HCT116 (cell line): ENCODE measurements around the gene CDK2AP2. TPM values are rescaled to one million over a fixed set of nuclear protein-coding genes. Genes with fewer than 3 reads are reported as not detected.

Source experiments
- ATAC-seq: fragments of 200-7000 bp; cut with Tn5 transposase; 2 replicates; pipeline ENCODE4 v1.9.1; 2020; ENCODE audit warnings: mild to moderate bottlenecking, moderate library complexity
- BruUV-seq: library from RNA; stranded (reverse); fragments of 400-500 nt; replicated peaks from 2 replicates; lab custom pipeline; 2021; lab: Mats Ljungman, UMichigan
- CTCF ChIA-PET: fragments of 300-600 bp; sonication (Branson Sonifier 250); formaldehyde crosslinking; loops from one replicate; lab custom pipeline; 2021; ENCODE audit warnings: antibody characterized with exemption; lab: Charles Lee
- POLR2A ChIA-PET: fragments of 300-600, 350-600 bp; sonication (Branson Sonifier 250); formaldehyde crosslinking; loops from one replicate; lab custom pipeline; 2021; ENCODE audit warnings: antibody characterized with exemption; lab: Charles Lee
- RAD21 ChIA-PET, 2 experiments: fragments of 300-600 bp; sonication (Branson Sonifier 250); formaldehyde crosslinking; loops; one replicate each; lab custom pipeline; 2023; ENCODE audit warnings: low total read pairs in 2 of 2; ENCODE audit not compliant: uncharacterized antibody in 2 of 2, unreplicated experiment in 2 of 2, low non-redundant PET in 1 of 2; lab: Charles Lee
- DNase-seq: peaks from one replicate; pipeline ENCODE4 v3.0.0-alpha.2; 2010; ENCODE audit warnings: low read depth, low spot score
- H2AFZ ChIP-seq: fragments of 200-600 bp; shearing (Covaris generic), sonication (generic); 2 replicates; pipeline ENCODE4 v1.6.1; 2017; ENCODE audit warnings: low read depth, mixed run types, mixed read lengths, antibody characterized with exemption, low read length; ENCODE audit not compliant: poor library complexity, severe bottlenecking
- H3K27ac ChIP-seq: 2 replicates; pipeline ENCODE4 v1.5.1; 2012; ENCODE audit warnings: low read depth, low read length
- H3K27me3 ChIP-seq: fragments of 200-600 bp; sonication (generic); 2 replicates; pipeline ENCODE4 v1.6.1; 2016; ENCODE audit warnings: mixed run types, low read length, mixed read lengths; ENCODE audit not compliant: insufficient read depth
- H3K36me3 ChIP-seq, 2 experiments: fragments of 200-500 bp in 1 of 2; fragments of 200-600 bp in 1 of 2; sonication (Bioruptor generic) in 1 of 2; sonication (generic) in 1 of 2; 2 replicates each; pipeline versions ENCODE4 v1.5.1 to v1.6.1; 2014 to 2016; ENCODE audit warnings: low read length in 2 of 2, inconsistent platforms in 1 of 2, mixed read lengths in 1 of 2, mixed run types in 1 of 2; ENCODE audit not compliant: insufficient read depth in 2 of 2, control insufficient read depth in 1 of 2
- H3K4me1 ChIP-seq, 2 experiments: fragments of 200-600 bp in 1 of 2; sonication (generic) in 1 of 2; 2 replicates each; pipeline versions ENCODE4 v1.5.1 to v1.6.1; 2012 to 2017; ENCODE audit warnings: low read length in 2 of 2, inconsistent platforms in 1 of 2, mild to moderate bottlenecking in 1 of 2, mixed read lengths in 1 of 2, mixed run types in 1 of 2, moderate library complexity in 1 of 2; ENCODE audit not compliant: insufficient read depth in 2 of 2, control insufficient read depth in 1 of 2
- H3K4me2 ChIP-seq: fragments of 200-600 bp; sonication (generic); 2 replicates; pipeline ENCODE4 v1.6.1; 2017; ENCODE audit warnings: mixed run types, low read length, mixed read lengths
- H3K4me3 ChIP-seq, 2 experiments: fragments of 200-600 bp in 1 of 2; sonication (generic) in 1 of 2; replicated peaks in 1 of 2; 2 replicates each; pipeline ENCODE4 v1.5.1; 2011 to 2016; ENCODE audit warnings: low read length in 2 of 2, control low read depth in 1 of 2, low read depth in 1 of 2, mild to moderate bottlenecking in 1 of 2, mixed read lengths in 1 of 2, mixed run types in 1 of 2
- H3K79me2 ChIP-seq: fragments of 200-600 bp; sonication (generic); 2 replicates; pipeline ENCODE4 v1.6.1; 2017; ENCODE audit warnings: mild to moderate bottlenecking, mixed run types, low read length, moderate library complexity, mixed read lengths; ENCODE audit not compliant: insufficient read depth
- H3K9ac ChIP-seq: fragments of 200-600 bp; sonication (generic); 2 replicates; pipeline ENCODE4 v1.6.1; 2016; ENCODE audit warnings: low read length, mixed read lengths
- H3K9me2 ChIP-seq: fragments of 200-600 bp; sonication (generic), shearing (Covaris generic); 2 replicates; pipeline ENCODE4 v1.6.1; 2017; ENCODE audit warnings: mixed run types, mild to moderate bottlenecking, moderate library complexity; ENCODE audit not compliant: insufficient read depth
- H3K9me3 ChIP-seq, 2 experiments: fragments of 200-500 bp in 1 of 2; fragments of 200-600 bp in 1 of 2; sonication (Bioruptor generic) in 1 of 2; sonication (generic) in 1 of 2; 2 replicates each; pipeline ENCODE4 v1.6.1; 2014 to 2017; ENCODE audit warnings: low read length in 2 of 2, mixed read lengths in 2 of 2, inconsistent platforms in 1 of 2, low read depth in 1 of 2, mild to moderate bottlenecking in 1 of 2, mixed run types in 1 of 2, moderate library complexity in 1 of 2; ENCODE audit not compliant: control insufficient read depth in 1 of 2, insufficient read depth in 1 of 2
- H4K20me1 ChIP-seq: fragments of 200-600 bp; sonication (generic), shearing (Covaris generic); 2 replicates; pipeline ENCODE4 v1.6.1; 2017; ENCODE audit warnings: mixed run types, mild to moderate bottlenecking, moderate library complexity; ENCODE audit not compliant: insufficient read depth
- CBX3 ChIP-seq: IDR thresholded peaks from 2 replicates; pipeline ENCODE4 v1.6.1; 2012; ENCODE audit warnings: low read depth
- EGR1 ChIP-seq: IDR thresholded peaks from 2 replicates; pipeline ENCODE4 v1.6.1; 2012; ENCODE audit warnings: low read depth
- EZH2phosphoT487 ChIP-seq: fragments of 200-600 bp; IDR thresholded peaks from 2 replicates; pipeline ENCODE4 v1.6.1; 2018; ENCODE audit warnings: antibody characterized with exemption, borderline replicate concordance
- JUND ChIP-seq: IDR thresholded peaks from 2 replicates; pipeline ENCODE4 v1.6.1; 2012
- ZNF274 ChIP-seq: fragments of 200-500 bp; sonication (Bioruptor generic); IDR thresholded peaks from 2 replicates; pipeline ENCODE4 v1.6.1; 2014; ENCODE audit warnings: mild to moderate bottlenecking, low read depth, low read length, inconsistent platforms
- intact Hi-C: fragments of 100-400 bp; cut with micrococcal nuclease; formaldehyde crosslinking; loops from 2 replicates; pipeline ENCODE4 v1.10.0; 2022
- total RNA-seq: library from RNA; stranded (reverse); gene quantifications from one replicate; pipeline ENCODE4 v1.2.1, GENCODE V29; 2021; ENCODE audit not compliant: unreplicated experiment
- TF ChIP-seq, protein P1 (sequence below): IDR thresholded peaks from 2 replicates; pipeline ENCODE4 v1.6.1; 2012; ENCODE audit warnings: low read depth

The CDK2AP2 gene
- total RNA-seq, 1 experiment from 2014 or later = 53.6 TPM

DNA sequence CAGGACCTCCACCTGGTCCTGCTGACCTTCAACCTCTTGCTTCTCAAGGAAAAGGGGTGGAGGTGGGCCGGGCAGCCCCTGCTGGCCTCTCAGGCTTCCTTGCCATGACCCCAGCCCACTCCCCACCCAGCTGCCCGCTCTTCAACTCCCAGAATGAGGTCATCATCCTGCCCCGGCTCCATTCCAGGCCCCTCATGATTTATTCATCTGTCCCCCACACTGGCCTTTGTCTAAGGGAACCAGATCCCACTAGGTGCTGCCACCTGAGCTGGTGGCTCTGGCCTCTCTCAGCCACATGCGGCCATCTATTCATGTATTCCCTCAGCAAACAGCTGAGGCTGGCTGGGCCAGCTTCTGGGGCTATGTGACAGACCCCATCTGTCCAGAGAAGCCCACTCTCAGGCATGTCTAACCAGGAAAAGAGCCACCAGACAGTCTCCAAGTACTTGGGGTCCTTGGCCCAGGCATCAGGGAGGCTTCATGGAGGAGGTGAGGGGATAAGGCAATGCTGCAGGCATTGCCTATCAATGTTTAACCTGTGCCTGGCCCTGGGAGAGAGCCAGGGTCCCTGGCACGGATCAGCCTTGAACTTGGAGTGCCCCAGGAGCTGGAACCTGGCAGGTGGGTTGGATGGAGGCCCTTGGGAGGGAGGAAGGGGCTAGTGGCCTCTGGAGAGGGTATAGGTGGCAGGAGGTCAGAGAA lies 17.5 kb upstream of the CDK2AP2 start:
- DNase-seq = no peak
- POLR2A ChIA-PET = no interaction called here
- no peaks in the 10 kb centered on the region for H4K20me1 ChIP-seq
- CTCF ChIA-PET = no interaction called here
- no peaks in the 10 kb centered on the region for H3K9me3 ChIP-seq
- H3K27me3 ChIP-seq = no peaks in the 10 kb centered on the region
- no peak overlapping the region for H3K4me3 ChIP-seq
- H3K27ac ChIP-seq = no peak overlapping the region
- no peaks in the 10 kb centered on the region for H3K79me2 ChIP-seq
- intact Hi-C loops = no loop called here
- RAD21 ChIA-PET = no interaction called here
- H3K4me1 ChIP-seq = peaks cover 0 to 4% of the 10 kb centered on the region in 2 experiments; a peak in 1 of 4 replicates
- no TSS peak for BruUV-seq
- ATAC-seq = no peak
- H3K9ac ChIP-seq = no peak overlapping the region
- H2AFZ ChIP-seq = no peak overlapping the region
- H3K4me2 ChIP-seq = no peak overlapping the region
- no peaks in the 10 kb centered on the region for H3K9me2 ChIP-seq
- TF ChIP-seq CBX3 (no peak), EGR1 (no peak), EZH2phosphoT487 (no peak)
- no peaks in the 10 kb centered on the region for H3K36me3 ChIP-seq

DNA sequence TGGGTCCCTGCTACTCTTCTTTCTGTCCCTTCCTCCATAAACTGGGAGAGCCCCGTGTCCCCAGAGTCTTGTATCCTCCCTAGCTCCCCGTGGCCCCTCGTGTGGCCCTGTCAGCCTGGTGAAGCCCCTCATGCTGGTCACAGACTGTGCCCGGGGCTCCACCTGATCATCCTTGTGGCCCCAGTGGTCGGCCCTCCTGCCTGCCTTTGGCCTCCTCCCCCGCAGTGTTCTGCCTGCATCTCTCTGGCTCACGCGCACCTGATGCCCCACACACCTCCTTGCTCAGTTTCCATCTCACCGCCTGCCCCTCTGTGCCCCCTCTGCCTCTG lies 16.5 kb upstream of the CDK2AP2 start:
- Histone ChIP-seq H2AFZ (no peak overlapping the region), H3K9ac (no peak overlapping the region), H3K9me3 (no peaks in the 10 kb centered on the region), H4K20me1 (no peaks in the 10 kb centered on the region), H3K4me3 (no peak overlapping the region), H3K9me2 (no peaks in the 10 kb centered on the region), H3K36me3 (no peaks in the 10 kb centered on the region), H3K79me2 (no peaks in the 10 kb centered on the region), H3K27me3 (no peaks in the 10 kb centered on the region), H3K4me2 (no peak overlapping the region), H3K27ac (no peak overlapping the region), H3K4me1 (peaks cover 0 to 4% of the 10 kb centered on the region in 2 experiments; a peak in 1 of 4 replicates)
- TF ChIP-seq, protein P1, sequence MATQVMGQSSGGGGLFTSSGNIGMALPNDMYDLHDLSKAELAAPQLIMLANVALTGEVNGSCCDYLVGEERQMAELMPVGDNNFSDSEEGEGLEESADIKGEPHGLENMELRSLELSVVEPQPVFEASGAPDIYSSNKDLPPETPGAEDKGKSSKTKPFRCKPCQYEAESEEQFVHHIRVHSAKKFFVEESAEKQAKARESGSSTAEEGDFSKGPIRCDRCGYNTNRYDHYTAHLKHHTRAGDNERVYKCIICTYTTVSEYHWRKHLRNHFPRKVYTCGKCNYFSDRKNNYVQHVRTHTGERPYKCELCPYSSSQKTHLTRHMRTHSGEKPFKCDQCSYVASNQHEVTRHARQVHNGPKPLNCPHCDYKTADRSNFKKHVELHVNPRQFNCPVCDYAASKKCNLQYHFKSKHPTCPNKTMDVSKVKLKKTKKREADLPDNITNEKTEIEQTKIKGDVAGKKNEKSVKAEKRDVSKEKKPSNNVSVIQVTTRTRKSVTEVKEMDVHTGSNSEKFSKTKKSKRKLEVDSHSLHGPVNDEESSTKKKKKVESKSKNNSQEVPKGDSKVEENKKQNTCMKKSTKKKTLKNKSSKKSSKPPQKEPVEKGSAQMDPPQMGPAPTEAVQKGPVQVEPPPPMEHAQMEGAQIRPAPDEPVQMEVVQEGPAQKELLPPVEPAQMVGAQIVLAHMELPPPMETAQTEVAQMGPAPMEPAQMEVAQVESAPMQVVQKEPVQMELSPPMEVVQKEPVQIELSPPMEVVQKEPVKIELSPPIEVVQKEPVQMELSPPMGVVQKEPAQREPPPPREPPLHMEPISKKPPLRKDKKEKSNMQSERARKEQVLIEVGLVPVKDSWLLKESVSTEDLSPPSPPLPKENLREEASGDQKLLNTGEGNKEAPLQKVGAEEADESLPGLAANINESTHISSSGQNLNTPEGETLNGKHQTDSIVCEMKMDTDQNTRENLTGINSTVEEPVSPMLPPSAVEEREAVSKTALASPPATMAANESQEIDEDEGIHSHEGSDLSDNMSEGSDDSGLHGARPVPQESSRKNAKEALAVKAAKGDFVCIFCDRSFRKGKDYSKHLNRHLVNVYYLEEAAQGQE = no peak
- TF ChIP-seq CBX3 = no peak
- TF ChIP-seq JUND = no peak
- TF ChIP-seq ZNF274 = no peak
- ChIA-PET POLR2A (no interaction called here), RAD21 (no interaction called here), CTCF (no interaction called here)
- ATAC-seq (no peak), DNase-seq (no peak)
- intact Hi-C loops = no loop called here
- no TSS peak for BruUV-seq
